ENCODE data around the gene ZNF207. TPM values are rescaled to one million over a fixed set of nuclear protein-coding genes. Genes with fewer than 3 reads are reported as not detected.

ZNF207 gene
- total RNA-seq, 1 experiment from 2014 or later: 135 TPM

- H3K4me3 ChIP-seq (ENCODE audit: insufficient read depth, low read depth, low read length): no peak overlapping the region
- no peaks in the 10 kb centered on the region for H3K27me3 ChIP-seq (ENCODE audit: control insufficient read depth, insufficient read depth, low read length)
- no peaks in the 10 kb centered on the region for H3K36me3 ChIP-seq (replicated peaks; ENCODE audit: control insufficient read depth, insufficient read depth, low read length)
- DNase-seq: no peak
Measured at GRCh38 chr17:32323046-32323445, 26.9 kb upstream of the ZNF207 start.

GRCh38 chr17:32323811-32324491 lies 26.0 kb upstream of the ZNF207 start:
- Histone ChIP-seq H3K36me3 (replicated peaks; ENCODE audit: control insufficient read depth, insufficient read depth, low read length) (no peaks in the 10 kb centered on the region), H3K27me3 (ENCODE audit: control insufficient read depth, insufficient read depth, low read length) (no peaks in the 10 kb centered on the region), H3K4me3 (ENCODE audit: insufficient read depth, low read depth, low read length) (no peak overlapping the region)
- DNase-seq: peak; percentile 73

GRCh38 chr17:32327911-32328310 lies 22.0 kb upstream of the ZNF207 start:
- DNase-seq: no peak
- H3K27me3 ChIP-seq (ENCODE audit: control insufficient read depth, insufficient read depth, low read length): no peaks in the 10 kb centered on the region
- H3K36me3 ChIP-seq (replicated peaks; ENCODE audit: control insufficient read depth, insufficient read depth, low read length): no peaks in the 10 kb centered on the region; the same call in 1 of the 2 replicates
- H3K4me3 ChIP-seq (ENCODE audit: insufficient read depth, low read depth, low read length): no peak overlapping the region

- H3K27me3 ChIP-seq (ENCODE audit: control insufficient read depth, insufficient read depth, low read length): no peaks in the 10 kb centered on the region
- no peak for DNase-seq
- peaks cover 10% of the 10 kb centered on the region for H3K36me3 ChIP-seq (replicated peaks; ENCODE audit: control insufficient read depth, insufficient read depth, low read length)
- no peak overlapping the region for H3K4me3 ChIP-seq (ENCODE audit: insufficient read depth, low read depth, low read length)
Measured at GRCh38 chr17:32330147-32330546, 19.8 kb upstream of the ZNF207 start.

GRCh38 chr17:32331243-32332040 lies 18.5 kb upstream of the ZNF207 start:
- Histone ChIP-seq H3K27me3 (ENCODE audit: control insufficient read depth, insufficient read depth, low read length) (no peaks in the 10 kb centered on the region), H3K4me3 (ENCODE audit: insufficient read depth, low read depth, low read length) (no peak overlapping the region), H3K36me3 (replicated peaks; ENCODE audit: control insufficient read depth, insufficient read depth, low read length) (peaks cover 15% of the 10 kb centered on the region)
- no peak for DNase-seq

- no peaks in the 10 kb centered on the region for H3K27me3 ChIP-seq (ENCODE audit: control insufficient read depth, insufficient read depth, low read length)
- DNase-seq: no peak
- no peak overlapping the region for H3K4me3 ChIP-seq (ENCODE audit: insufficient read depth, low read depth, low read length)
- H3K36me3 ChIP-seq (replicated peaks; ENCODE audit: control insufficient read depth, insufficient read depth, low read length): peaks cover 19% of the 10 kb centered on the region
Measured at GRCh38 chr17:32333187-32333586, 16.8 kb upstream of the ZNF207 start.

GRCh38 chr17:32335046-32335445 lies 14.9 kb upstream of the ZNF207 start:
- H3K4me3 ChIP-seq (ENCODE audit: insufficient read depth, low read depth, low read length): no peak overlapping the region
- H3K36me3 ChIP-seq (replicated peaks; ENCODE audit: control insufficient read depth, insufficient read depth, low read length): peaks cover 26% of the 10 kb centered on the region
- H3K27me3 ChIP-seq (ENCODE audit: control insufficient read depth, insufficient read depth, low read length): no peaks in the 10 kb centered on the region
- no peak for DNase-seq

GRCh38 chr17:32335687-32336086 lies 14.3 kb upstream of the ZNF207 start:
- DNase-seq: no peak
- Histone ChIP-seq H3K27me3 (ENCODE audit: control insufficient read depth, insufficient read depth, low read length) (no peaks in the 10 kb centered on the region), H3K36me3 (replicated peaks; ENCODE audit: control insufficient read depth, insufficient read depth, low read length) (peaks cover 26% of the 10 kb centered on the region)

GRCh38 chr17:32341141-32341856 lies 8.7 kb upstream of the ZNF207 start:
- H3K27me3 ChIP-seq (ENCODE audit: control insufficient read depth, insufficient read depth, low read length): no peaks in the 10 kb centered on the region
- H3K4me3 ChIP-seq (ENCODE audit: insufficient read depth, low read depth, low read length): peak overlapping the region; percentile 80
- peaks cover 11% of the 10 kb centered on the region for H3K36me3 ChIP-seq (replicated peaks; ENCODE audit: control insufficient read depth, insufficient read depth, low read length)
- DNase-seq: no peak

More at GRCh38 chr17:32335687-32336086, 14.3 kb upstream of the ZNF207 start:
- H3K4me3 ChIP-seq (ENCODE audit: insufficient read depth, low read depth, low read length): no peak overlapping the region

- Histone ChIP-seq H3K4me3 (ENCODE audit: insufficient read depth, low read depth, low read length) (peak within 1 kb of the TSS; percentile 80), H3K36me3 (replicated peaks; ENCODE audit: control insufficient read depth, insufficient read depth, low read length) (peaks cover 10% of the 10 kb centered on the region), H3K27me3 (ENCODE audit: control insufficient read depth, insufficient read depth, low read length) (no peaks in the 10 kb centered on the region)
- peak; percentile 91 for DNase-seq
Measured at GRCh38 chr17:32341857-32342602, 7.9 kb upstream of the ZNF207 start, which contains the start of gene C17orf75. TSS of gene C17orf75 (minus strand) at chr17:32342173. CDS start at chr17:32342139, 34 bp downstream.

GRCh38 chr17:32342603-32343325 lies 7.2 kb upstream of the ZNF207 start:
- Histone ChIP-seq H3K36me3 (replicated peaks; ENCODE audit: control insufficient read depth, insufficient read depth, low read length) (peaks cover 8% of the 10 kb centered on the region), H3K4me3 (ENCODE audit: insufficient read depth, low read depth, low read length) (no peak overlapping the region), H3K27me3 (ENCODE audit: control insufficient read depth, insufficient read depth, low read length) (no peaks in the 10 kb centered on the region)
- no peak for DNase-seq

- Histone ChIP-seq H3K4me3 (ENCODE audit: insufficient read depth, low read depth, low read length) (no peak overlapping the region), H3K36me3 (replicated peaks; ENCODE audit: control insufficient read depth, insufficient read depth, low read length) (no peaks in the 10 kb centered on the region)
- no peak for DNase-seq
Measured at GRCh38 chr17:32345951-32346600, 3.9 kb upstream of the ZNF207 start.

GRCh38 chr17:32348483-32348800 lies 1.5 kb upstream of the ZNF207 start:
- Histone ChIP-seq H3K36me3 (replicated peaks; ENCODE audit: control insufficient read depth, insufficient read depth, low read length) (no peaks in the 10 kb centered on the region; the same call in 1 of the 2 replicates), H3K4me3 (ENCODE audit: insufficient read depth, low read depth, low read length) (no peak overlapping the region), H3K27me3 (ENCODE audit: control insufficient read depth, insufficient read depth, low read length) (no peaks in the 10 kb centered on the region)
- no peak for DNase-seq

More at GRCh38 chr17:32345951-32346600, 3.9 kb upstream of the ZNF207 start:
- H3K27me3 ChIP-seq (ENCODE audit: control insufficient read depth, insufficient read depth, low read length): no peaks in the 10 kb centered on the region
